GM23338 (cell line): ENCODE data around the gene MFSD11. TPM values are rescaled to one million over a fixed set of nuclear protein-coding genes. Genes with fewer than 3 reads are reported as not detected.
"Not testable (repeated sequence)": the region's sequence is repeated elsewhere in the genome, so short reads cannot be mapped to it uniquely, and the experiment has no call there.

Source experiments
- ATAC-seq: fragments of 200-7000 bp; cut with Tn5 transposase; 3 replicates; pipeline ENCODE4 v1.9.1; 2020
- DNase-seq: peaks from one replicate; pipeline ENCODE4 v3.0.0-alpha.2; 2015; ENCODE audit warnings: low spot score
- H2AFZ ChIP-seq: fragments of 200-600 bp; sonication (generic); 2 replicates; pipeline ENCODE4 v1.8.0; 2016; ENCODE audit warnings: antibody characterized with exemption, mild to moderate bottlenecking, moderate library complexity
- H3F3A ChIP-seq: fragments of 200-600 bp; sonication (generic); replicated peaks from 2 replicates; pipeline ENCODE4 v1.8.0; 2017; ENCODE audit warnings: antibody characterized with exemption, mixed run types, low read depth
- H3K27ac ChIP-seq: fragments of 200-600 bp; sonication (generic); 2 replicates; pipeline ENCODE4 v1.6.1; 2016; ENCODE audit warnings: low read depth
- H3K27me3 ChIP-seq: fragments of 200-600 bp; sonication (generic); 2 replicates; pipeline ENCODE4 v1.8.0; 2016; ENCODE audit warnings: mild to moderate bottlenecking, mixed run types, moderate library complexity; ENCODE audit not compliant: insufficient read depth
- H3K36me3 ChIP-seq: fragments of 200-600 bp; sonication (generic); 2 replicates; pipeline ENCODE4 v1.8.0; 2016; ENCODE audit warnings: mild to moderate bottlenecking; ENCODE audit not compliant: insufficient read depth
- H3K4me1 ChIP-seq: fragments of 200-600 bp; sonication (generic); 2 replicates; pipeline ENCODE4 v1.8.0; 2016; ENCODE audit warnings: mild to moderate bottlenecking, moderate library complexity; ENCODE audit not compliant: insufficient read depth
- H3K4me2 ChIP-seq: fragments of 200-600 bp; sonication (generic); 2 replicates; pipeline ENCODE4 v1.7.1; 2017; ENCODE audit warnings: mixed run types
- H3K4me3 ChIP-seq: fragments of 200-600 bp; sonication (generic); 2 replicates; pipeline ENCODE4 v1.6.1; 2016; ENCODE audit warnings: mixed run types
- H3K79me2 ChIP-seq: fragments of 200-600 bp; sonication (generic); replicated peaks from 2 replicates; pipeline ENCODE4 v1.8.0; 2017; ENCODE audit warnings: mild to moderate bottlenecking; ENCODE audit not compliant: insufficient read depth
- H3K9me2 ChIP-seq: fragments of 200-600 bp; sonication (generic); 2 replicates; pipeline ENCODE4 v1.8.0; 2017; ENCODE audit not compliant: insufficient read depth
- H4K20me1 ChIP-seq: fragments of 200-600 bp; sonication (generic); replicated peaks from 2 replicates; pipeline ENCODE4 v1.8.0; 2017; ENCODE audit warnings: mild to moderate bottlenecking; ENCODE audit not compliant: insufficient read depth
- H3K27ac Mint-ChIP-seq: 2 replicates; pipeline ENCODE4 v1.8.0; 2020; ENCODE audit warnings: inconsistent platforms, mild to moderate bottlenecking, moderate library complexity, mixed read lengths
- H3K27me3 Mint-ChIP-seq: 3 replicates; pipeline ENCODE4 v1.8.0; 2022; ENCODE audit warnings: low read depth, mild to moderate bottlenecking, moderate library complexity, mixed read lengths, inconsistent platforms; ENCODE audit not compliant: insufficient read depth, poor library complexity
- H3K36me3 Mint-ChIP-seq: 3 replicates; pipeline ENCODE4 v1.8.0; 2021; ENCODE audit warnings: low read depth, mild to moderate bottlenecking, inconsistent platforms, moderate library complexity, mixed read lengths
- H3K4me1 Mint-ChIP-seq: 3 replicates; pipeline ENCODE4 v1.8.0; 2020; ENCODE audit warnings: mild to moderate bottlenecking, inconsistent platforms, mixed read lengths
- H3K4me3 Mint-ChIP-seq: 3 replicates; pipeline ENCODE4 v1.8.0; 2021; ENCODE audit warnings: moderate library complexity, mild to moderate bottlenecking, inconsistent platforms, mixed read lengths
- H3K9me3 Mint-ChIP-seq: 3 replicates; pipeline ENCODE4 v1.8.0; 2020; ENCODE audit warnings: moderate library complexity, mild to moderate bottlenecking, inconsistent platforms, mixed read lengths
- CREB1 ChIP-seq: fragments of 250-450 bp; sonication (Bioruptor Pico); IDR thresholded peaks from 2 replicates; pipeline ENCODE4 v1.5.0; 2020; ENCODE audit warnings: low read depth, mild to moderate bottlenecking, moderate library complexity
- ETS1 ChIP-seq: IDR thresholded peaks from 2 replicates; pipeline ENCODE4 v1.6.1; 2016; ENCODE audit warnings: antibody characterized with exemption
- NANOG ChIP-seq: IDR thresholded peaks from 2 replicates; pipeline ENCODE4 v1.6.1; 2016; ENCODE audit warnings: antibody characterized with exemption, borderline replicate concordance
- ZNF114 ChIP-seq: fragments of 250-450 bp; sonication (Bioruptor Pico); IDR thresholded peaks from 2 replicates; pipeline ENCODE4 v1.5.0; 2020; ENCODE audit warnings: mild to moderate bottlenecking, moderate library complexity
- ZNF331 ChIP-seq: fragments of 250-450 bp; sonication (Bioruptor Pico); IDR thresholded peaks from 2 replicates; pipeline ENCODE4 v1.5.0; 2020; ENCODE audit warnings: low read depth, mild to moderate bottlenecking, moderate library complexity
- polyA plus RNA-seq: library from polyadenylated mRNA; unstranded; fragments of >200 nt; fragmentation: Nextera tagmentation; extraction: Ambion mirVana; gene quantifications from 2 replicates; pipeline ENCODE4 v1.2.1, GENCODE V29; 2016
- total RNA-seq: library from RNA; depleted of rRNA; stranded (reverse); fragments of >200 nt; shearing (Covaris generic); gene quantifications from 2 replicates; pipeline ENCODE4 v1.2.3, GENCODE V29; 2014
- TF ChIP-seq, protein P1 (sequence below): fragments of 250-450 bp; sonication (Bioruptor Pico); IDR thresholded peaks from 2 replicates; pipeline ENCODE4 v1.5.0; 2020; ENCODE audit warnings: mild to moderate bottlenecking, moderate library complexity

MFSD11 gene
- total and polyA plus RNA-seq, 2 experiments from 2014 or later: 10.2 to 35.3 TPM

GRCh38 chr17:76710863-76711611 is 26.9 kb upstream of the MFSD11 start, which contains the start of gene MXRA7:
MXRA7 (minus strand) TSS chr17:76710965; CDS start chr17:76710946, 19 bp downstream.
- H3K36me3 ChIP-seq: peaks cover 1% of the 10 kb centered on the region; the same call in 1 of the 2 replicates
- H3K9me2 ChIP-seq: no peaks in the 10 kb centered on the region
- peaks cover 30% of the 10 kb centered on the region for H3K4me1 ChIP-seq
- H3K27ac ChIP-seq: peak within 1 kb of the TSS; percentile 59; the same call in 1 of the 2 replicates
- Mint-ChIP-seq H3K9me3 (no peaks in the 10 kb centered on the region), H3K27ac (no peak within 1 kb of the TSS), H3K36me3 (peaks cover 6% of the 10 kb centered on the region; the same call in 1 of the 3 replicates), H3K4me1 (peaks cover 36% of the 10 kb centered on the region), H3K27me3 (peaks cover 39% of the 10 kb centered on the region), H3K4me3 (peak within 1 kb of the TSS; percentile 76)
- peaks cover 18% of the 10 kb centered on the region for H3K27me3 ChIP-seq
- TF ChIP-seq ZNF114 (CRISPR knock-in tag) (no peak), ETS1 (no peak), ZNF331 (no peak), CREB1 (peak; percentile 66), NANOG (no peak)
- TF ChIP-seq, protein P1, sequence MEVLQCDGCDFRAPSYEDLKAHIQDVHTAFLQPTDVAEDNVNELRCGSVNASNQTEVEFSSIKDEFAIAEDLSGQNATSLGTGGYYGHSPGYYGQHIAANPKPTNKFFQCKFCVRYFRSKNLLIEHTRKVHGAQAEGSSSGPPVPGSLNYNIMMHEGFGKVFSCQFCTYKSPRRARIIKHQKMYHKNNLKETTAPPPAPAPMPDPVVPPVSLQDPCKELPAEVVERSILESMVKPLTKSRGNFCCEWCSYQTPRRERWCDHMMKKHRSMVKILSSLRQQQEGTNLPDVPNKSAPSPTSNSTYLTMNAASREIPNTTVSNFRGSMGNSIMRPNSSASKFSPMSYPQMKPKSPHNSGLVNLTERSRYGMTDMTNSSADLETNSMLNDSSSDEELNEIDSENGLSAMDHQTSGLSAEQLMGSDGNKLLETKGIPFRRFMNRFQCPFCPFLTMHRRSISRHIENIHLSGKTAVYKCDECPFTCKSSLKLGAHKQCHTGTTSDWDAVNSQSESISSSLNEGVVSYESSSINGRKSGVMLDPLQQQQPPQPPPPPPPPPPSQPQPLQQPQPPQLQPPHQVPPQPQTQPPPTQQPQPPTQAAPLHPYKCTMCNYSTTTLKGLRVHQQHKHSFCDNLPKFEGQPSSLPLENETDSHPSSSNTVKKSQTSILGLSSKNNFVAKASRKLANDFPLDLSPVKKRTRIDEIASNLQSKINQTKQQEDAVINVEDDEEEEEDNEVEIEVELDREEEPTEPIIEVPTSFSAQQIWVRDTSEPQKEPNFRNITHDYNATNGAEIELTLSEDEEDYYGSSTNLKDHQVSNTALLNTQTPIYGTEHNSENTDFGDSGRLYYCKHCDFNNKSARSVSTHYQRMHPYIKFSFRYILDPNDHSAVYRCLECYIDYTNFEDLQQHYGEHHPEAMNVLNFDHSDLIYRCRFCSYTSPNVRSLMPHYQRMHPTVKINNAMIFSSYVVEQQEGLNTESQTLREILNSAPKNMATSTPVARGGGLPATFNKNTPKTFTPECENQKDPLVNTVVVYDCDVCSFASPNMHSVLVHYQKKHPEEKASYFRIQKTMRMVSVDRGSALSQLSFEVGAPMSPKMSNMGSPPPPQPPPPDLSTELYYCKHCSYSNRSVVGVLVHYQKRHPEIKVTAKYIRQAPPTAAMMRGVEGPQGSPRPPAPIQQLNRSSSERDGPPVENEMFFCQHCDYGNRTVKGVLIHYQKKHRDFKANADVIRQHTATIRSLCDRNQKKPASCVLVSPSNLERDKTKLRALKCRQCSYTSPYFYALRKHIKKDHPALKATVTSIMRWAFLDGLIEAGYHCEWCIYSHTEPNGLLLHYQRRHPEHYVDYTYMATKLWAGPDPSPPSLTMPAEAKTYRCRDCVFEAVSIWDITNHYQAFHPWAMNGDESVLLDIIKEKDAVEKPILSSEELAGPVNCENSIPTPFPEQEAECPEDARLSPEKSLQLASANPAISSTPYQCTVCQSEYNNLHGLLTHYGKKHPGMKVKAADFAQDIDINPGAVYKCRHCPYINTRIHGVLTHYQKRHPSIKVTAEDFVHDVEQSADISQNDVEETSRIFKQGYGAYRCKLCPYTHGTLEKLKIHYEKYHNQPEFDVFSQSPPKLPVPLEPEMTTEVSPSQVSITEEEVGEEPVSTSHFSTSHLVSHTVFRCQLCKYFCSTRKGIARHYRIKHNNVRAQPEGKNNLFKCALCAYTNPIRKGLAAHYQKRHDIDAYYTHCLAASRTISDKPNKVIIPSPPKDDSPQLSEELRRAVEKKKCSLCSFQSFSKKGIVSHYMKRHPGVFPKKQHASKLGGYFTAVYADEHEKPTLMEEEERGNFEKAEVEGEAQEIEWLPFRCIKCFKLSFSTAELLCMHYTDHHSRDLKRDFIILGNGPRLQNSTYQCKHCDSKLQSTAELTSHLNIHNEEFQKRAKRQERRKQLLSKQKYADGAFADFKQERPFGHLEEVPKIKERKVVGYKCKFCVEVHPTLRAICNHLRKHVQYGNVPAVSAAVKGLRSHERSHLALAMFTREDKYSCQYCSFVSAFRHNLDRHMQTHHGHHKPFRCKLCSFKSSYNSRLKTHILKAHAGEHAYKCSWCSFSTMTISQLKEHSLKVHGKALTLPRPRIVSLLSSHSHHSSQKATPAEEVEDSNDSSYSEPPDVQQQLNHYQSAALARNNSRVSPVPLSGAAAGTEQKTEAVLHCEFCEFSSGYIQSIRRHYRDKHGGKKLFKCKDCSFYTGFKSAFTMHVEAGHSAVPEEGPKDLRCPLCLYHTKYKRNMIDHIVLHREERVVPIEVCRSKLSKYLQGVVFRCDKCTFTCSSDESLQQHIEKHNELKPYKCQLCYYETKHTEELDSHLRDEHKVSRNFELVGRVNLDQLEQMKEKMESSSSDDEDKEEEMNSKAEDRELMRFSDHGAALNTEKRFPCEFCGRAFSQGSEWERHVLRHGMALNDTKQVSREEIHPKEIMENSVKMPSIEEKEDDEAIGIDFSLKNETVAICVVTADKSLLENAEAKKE (CRISPR knock-in tag): no peak
- H4K20me1 ChIP-seq: peaks cover 10% of the 10 kb centered on the region; the same call in 1 of the 2 replicates
- peak within 1 kb of the TSS; percentile 92 for H2AFZ ChIP-seq
- ATAC-seq (peak; percentile 35), DNase-seq (peak; percentile 80)
- H3K4me2 ChIP-seq: peak within 1 kb of the TSS; percentile 88
- H3F3A ChIP-seq: peaks cover 9% of the 10 kb centered on the region
- H3K79me2 ChIP-seq: peaks cover 12% of the 10 kb centered on the region; the same call in 1 of the 2 replicates
- H3K4me3 ChIP-seq: peak within 1 kb of the TSS; percentile 73

DNA sequence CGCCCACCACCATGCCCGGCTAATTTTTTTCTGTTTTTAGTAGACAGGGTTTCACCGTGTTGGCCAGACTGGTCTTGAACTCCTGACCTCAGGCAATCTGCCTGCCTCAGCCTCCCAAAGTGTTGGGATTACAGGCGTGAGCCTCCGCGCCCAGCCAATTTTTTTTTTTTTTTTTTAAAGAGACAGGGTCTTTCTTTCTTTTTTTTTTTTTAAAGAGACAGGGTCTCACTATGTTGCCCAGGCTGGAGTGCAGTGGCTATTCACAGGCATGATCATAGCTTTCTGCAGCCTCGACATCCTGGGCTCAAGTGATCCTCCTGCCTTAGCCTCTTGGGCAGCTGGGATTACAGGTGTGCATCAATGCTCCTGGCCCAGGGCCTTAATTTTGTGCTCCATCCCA is 25.6 kb upstream of the MFSD11 start:
- not testable (repeated sequence) for H3K79me2 ChIP-seq, H2AFZ ChIP-seq, DNase-seq, H3K4me3 Mint-ChIP-seq, H3K9me3 Mint-ChIP-seq, H3K4me2 ChIP-seq, H3K4me3 ChIP-seq, ATAC-seq, H3K9me2 ChIP-seq, H4K20me1 ChIP-seq, H3F3A ChIP-seq, H3K27ac Mint-ChIP-seq, H3K27ac ChIP-seq
- Mint-ChIP-seq H3K4me1 (peaks cover 36% of the 10 kb centered on the region), H3K27me3 (peaks cover 35% of the 10 kb centered on the region), H3K36me3 (peaks cover 17% of the 10 kb centered on the region; the same call in 2 of the 3 replicates)
- Histone ChIP-seq H3K4me1 (peaks cover 30% of the 10 kb centered on the region), H3K27me3 (peaks cover 18% of the 10 kb centered on the region), H3K36me3 (peaks cover 10% of the 10 kb centered on the region; the same call in 1 of the 2 replicates)
